ENCODE results near the gene ACVR1.
"Not testable (repeated sequence)": the region's sequence is repeated elsewhere in the genome, so short reads cannot be mapped to it uniquely, and the experiment has no call there.

The ACVR1 gene

DNA sequence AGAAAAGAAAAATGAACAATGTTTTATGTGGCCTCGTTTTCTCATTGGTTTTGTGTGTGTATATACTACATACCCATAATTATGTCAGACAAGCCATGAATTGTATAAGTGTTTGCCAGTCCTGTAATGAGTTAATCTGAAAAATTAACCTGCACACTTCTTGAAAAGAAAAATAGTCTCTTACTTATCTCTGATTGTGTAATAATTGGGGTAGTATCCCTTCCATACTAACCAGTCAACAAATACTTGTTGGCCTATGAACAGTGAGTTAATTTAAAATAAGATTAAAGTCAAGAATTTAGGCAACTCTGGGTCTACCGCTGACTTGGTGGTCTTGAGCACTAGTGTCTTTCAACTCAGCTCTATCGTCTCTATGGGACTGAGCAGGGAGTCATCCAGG lies 48.8 kb downstream of the ACVR1 start:
- Histone ChIP-seq H4K20me1 (ENCODE audit: control insufficient read depth, insufficient read depth, low read depth, low read length) (no peaks in the 10 kb centered on the region), H3K4me3 (ENCODE audit: low read length) (no peak overlapping the region), H3K27me3 (ENCODE audit: control insufficient read depth, low read length) (no peaks in the 10 kb centered on the region), H3K27ac (ENCODE audit: low read depth, low read length) (no peak overlapping the region), H3K36me3 (ENCODE audit: control insufficient read depth, low read length) (no peaks in the 10 kb centered on the region), H3K9me3 (ENCODE audit: control insufficient read depth, insufficient read depth, low read length) (no peaks in the 10 kb centered on the region), H3F3A (ENCODE audit: control insufficient read depth, insufficient read depth) (no peaks in the 10 kb centered on the region), H3K4me1 (ENCODE audit: control insufficient read depth, low read length) (no peaks in the 10 kb centered on the region), H3K4me2 (ENCODE audit: low read length) (no peak overlapping the region), H3K9me2 (replicated peaks; ENCODE audit: control insufficient read depth, low read length) (no peaks in the 10 kb centered on the region), H3K79me2 (ENCODE audit: control insufficient read depth, low read length) (no peaks in the 10 kb centered on the region)
- TF ChIP-seq, protein P1, sequence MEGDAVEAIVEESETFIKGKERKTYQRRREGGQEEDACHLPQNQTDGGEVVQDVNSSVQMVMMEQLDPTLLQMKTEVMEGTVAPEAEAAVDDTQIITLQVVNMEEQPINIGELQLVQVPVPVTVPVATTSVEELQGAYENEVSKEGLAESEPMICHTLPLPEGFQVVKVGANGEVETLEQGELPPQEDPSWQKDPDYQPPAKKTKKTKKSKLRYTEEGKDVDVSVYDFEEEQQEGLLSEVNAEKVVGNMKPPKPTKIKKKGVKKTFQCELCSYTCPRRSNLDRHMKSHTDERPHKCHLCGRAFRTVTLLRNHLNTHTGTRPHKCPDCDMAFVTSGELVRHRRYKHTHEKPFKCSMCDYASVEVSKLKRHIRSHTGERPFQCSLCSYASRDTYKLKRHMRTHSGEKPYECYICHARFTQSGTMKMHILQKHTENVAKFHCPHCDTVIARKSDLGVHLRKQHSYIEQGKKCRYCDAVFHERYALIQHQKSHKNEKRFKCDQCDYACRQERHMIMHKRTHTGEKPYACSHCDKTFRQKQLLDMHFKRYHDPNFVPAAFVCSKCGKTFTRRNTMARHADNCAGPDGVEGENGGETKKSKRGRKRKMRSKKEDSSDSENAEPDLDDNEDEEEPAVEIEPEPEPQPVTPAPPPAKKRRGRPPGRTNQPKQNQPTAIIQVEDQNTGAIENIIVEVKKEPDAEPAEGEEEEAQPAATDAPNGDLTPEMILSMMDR (IDR thresholded peaks at IDR 0.05; ENCODE audit: low read depth, low read length, poor library complexity, severe bottlenecking), result no peak
- TF ChIP-seq EZH2phosphoT487 (IDR thresholded peaks at IDR 0.05; ENCODE audit: borderline replicate concordance, low read length), result no peak

DNA sequence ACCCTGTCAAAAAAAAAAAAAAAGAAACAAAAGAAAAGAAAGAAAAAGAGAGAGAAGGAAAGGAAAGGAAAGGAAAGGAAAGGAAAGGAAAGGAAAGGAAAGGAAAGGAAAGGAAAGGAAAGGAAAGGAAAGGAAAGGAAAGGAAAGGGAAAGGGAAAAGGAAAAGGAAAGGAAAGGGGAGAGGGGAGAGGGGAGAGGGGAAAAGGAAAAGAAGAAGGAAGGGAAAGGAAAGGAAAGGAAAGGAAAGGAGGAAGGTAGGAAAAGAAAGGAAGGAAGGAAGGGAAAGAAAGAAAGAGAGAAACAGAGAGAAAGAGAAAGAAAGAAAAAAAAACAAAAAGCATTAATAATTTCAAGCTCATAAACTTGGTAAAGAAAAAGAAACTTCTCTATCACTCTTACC lies 49.5 kb downstream of the ACVR1 start:
- H3K27me3 ChIP-seq (ENCODE audit: control insufficient read depth, low read length); H3K9me2 ChIP-seq (replicated peaks; ENCODE audit: control insufficient read depth, low read length); H3F3A ChIP-seq (ENCODE audit: control insufficient read depth, insufficient read depth); H3K79me2 ChIP-seq (ENCODE audit: control insufficient read depth, low read length); H3K4me3 ChIP-seq (ENCODE audit: low read length); H3K4me1 ChIP-seq (ENCODE audit: control insufficient read depth, low read length); H3K9me3 ChIP-seq (ENCODE audit: control insufficient read depth, insufficient read depth, low read length); H4K20me1 ChIP-seq (ENCODE audit: control insufficient read depth, insufficient read depth, low read depth, low read length); H3K4me2 ChIP-seq (ENCODE audit: low read length); H3K27ac ChIP-seq (ENCODE audit: low read depth, low read length); H3K36me3 ChIP-seq (ENCODE audit: control insufficient read depth, low read length): not testable (repeated sequence)

DNA sequence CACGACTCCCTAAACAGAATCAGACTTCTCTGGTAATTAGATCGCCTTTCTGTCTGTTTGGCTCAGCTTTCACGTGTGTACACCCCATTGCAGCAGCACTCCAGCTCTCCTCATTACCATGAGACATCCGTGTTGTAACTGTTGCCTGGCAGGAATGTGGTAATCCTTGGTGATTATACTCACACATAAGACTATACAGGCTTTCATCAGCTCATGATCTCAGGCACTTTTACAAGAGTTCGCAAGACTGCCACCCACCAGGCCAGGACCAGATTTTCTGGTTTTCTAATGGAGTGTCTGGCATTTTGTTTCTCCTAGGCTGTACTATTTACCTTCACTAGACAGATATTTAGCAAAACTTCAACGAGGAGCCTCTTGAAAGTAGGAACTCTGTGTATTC lies 50.2 kb downstream of the ACVR1 start:
- Histone ChIP-seq H3K4me1 (ENCODE audit: control insufficient read depth, low read length) (no peaks in the 10 kb centered on the region), H4K20me1 (ENCODE audit: control insufficient read depth, insufficient read depth, low read depth, low read length) (no peaks in the 10 kb centered on the region), H3F3A (ENCODE audit: control insufficient read depth, insufficient read depth) (no peaks in the 10 kb centered on the region), H3K79me2 (ENCODE audit: control insufficient read depth, low read length) (no peaks in the 10 kb centered on the region), H3K4me2 (ENCODE audit: low read length) (no peak overlapping the region), H3K27ac (ENCODE audit: low read depth, low read length) (no peak overlapping the region), H3K9me2 (replicated peaks; ENCODE audit: control insufficient read depth, low read length) (no peaks in the 10 kb centered on the region), H3K4me3 (ENCODE audit: low read length) (no peak overlapping the region), H3K9me3 (ENCODE audit: control insufficient read depth, insufficient read depth, low read length) (no peaks in the 10 kb centered on the region), H3K27me3 (ENCODE audit: control insufficient read depth, low read length) (no peaks in the 10 kb centered on the region), H3K36me3 (ENCODE audit: control insufficient read depth, low read length) (no peaks in the 10 kb centered on the region)
- TF ChIP-seq EZH2phosphoT487 (IDR thresholded peaks at IDR 0.05; ENCODE audit: borderline replicate concordance, low read length), result no peak
- TF ChIP-seq, protein P1 (IDR thresholded peaks at IDR 0.05; ENCODE audit: low read depth, low read length, poor library complexity, severe bottlenecking), result no peak

- Histone ChIP-seq H3F3A (ENCODE audit: control insufficient read depth, insufficient read depth) (no peaks in the 10 kb centered on the region), H3K9me2 (replicated peaks; ENCODE audit: control insufficient read depth, low read length) (no peaks in the 10 kb centered on the region), H3K4me2 (ENCODE audit: low read length) (no peak overlapping the region), H3K36me3 (ENCODE audit: control insufficient read depth, low read length) (no peaks in the 10 kb centered on the region), H3K4me1 (ENCODE audit: control insufficient read depth, low read length) (no peaks in the 10 kb centered on the region), H3K27me3 (ENCODE audit: control insufficient read depth, low read length) (no peaks in the 10 kb centered on the region), H3K4me3 (ENCODE audit: low read length) (no peak overlapping the region), H3K27ac (ENCODE audit: low read depth, low read length) (no peak overlapping the region), H3K9me3 (ENCODE audit: control insufficient read depth, insufficient read depth, low read length) (no peaks in the 10 kb centered on the region), H3K79me2 (ENCODE audit: control insufficient read depth, low read length) (no peaks in the 10 kb centered on the region), H4K20me1 (ENCODE audit: control insufficient read depth, insufficient read depth, low read depth, low read length) (no peaks in the 10 kb centered on the region)
- TF ChIP-seq EZH2phosphoT487 (IDR thresholded peaks at IDR 0.05; ENCODE audit: borderline replicate concordance, low read length), result no peak
These were observed 53.1 kb downstream of the ACVR1 start for GRCh38 chr2:157822993-157823392.
